Fibroblast of lung (primary cell): Measurements from ENCODE around the gene TRPV2. TPM values are rescaled to one million over a fixed set of nuclear protein-coding genes. Genes with fewer than 3 reads are reported as not detected.
A peak's percentile ranks its signal among the peaks of the same experiment; 100 is the strongest.

ENCODE experiments used
- DNase-seq, 2 donors: peaks; one replicate each; pipeline versions ENCODE4 v3.0.0 to v3.0.0-alpha.2; 2010; ENCODE audit warnings: low read depth in 2 of 2
- H2AFZ ChIP-seq: 2 replicates; pipeline ENCODE4 v1.5.1; 2012; ENCODE audit warnings: low read length, control low read depth, inconsistent platforms
- H3K27ac ChIP-seq: 2 replicates; pipeline ENCODE4 v1.5.1; 2011; ENCODE audit warnings: low read length, control low read depth; ENCODE audit not compliant: insufficient read depth
- H3K27me3 ChIP-seq: 2 replicates; pipeline ENCODE4 v1.5.1; 2011; ENCODE audit warnings: mild to moderate bottlenecking, low read length; ENCODE audit not compliant: control insufficient read depth, insufficient read depth
- H3K36me3 ChIP-seq: 2 replicates; pipeline ENCODE4 v1.5.1; 2011; ENCODE audit warnings: low read length; ENCODE audit not compliant: control insufficient read depth, insufficient read depth
- H3K4me1 ChIP-seq: 2 replicates; pipeline ENCODE4 v1.5.1; 2011; ENCODE audit warnings: low read length; ENCODE audit not compliant: control insufficient read depth, insufficient read depth; ENCODE audit errors: extremely low read depth
- H3K4me2 ChIP-seq: 2 replicates; pipeline ENCODE4 v1.5.1; 2011; ENCODE audit warnings: low read length, control low read depth; ENCODE audit not compliant: insufficient read depth; ENCODE audit errors: extremely low read depth
- H3K4me3 ChIP-seq, 4 experiments: fragments of 200-600 bp in 1 of 4; sonication (generic) in 1 of 4; replicated peaks in 1 of 4; 2 replicates each; pipeline ENCODE4 v1.5.1; 2011 to 2016; ENCODE audit warnings: low read length in 4 of 4, low read depth in 3 of 4, mild to moderate bottlenecking in 3 of 4, control low read depth in 2 of 4, inconsistent platforms in 1 of 4, mixed read lengths in 1 of 4; ENCODE audit not compliant: insufficient read depth in 1 of 4; ENCODE audit errors: control extremely low read depth in 1 of 4
- H3K79me2 ChIP-seq: 2 replicates; pipeline ENCODE4 v1.5.1; 2012; ENCODE audit warnings: mild to moderate bottlenecking, low read length, inconsistent platforms; ENCODE audit not compliant: control insufficient read depth, insufficient read depth
- H3K9ac ChIP-seq: 2 replicates; pipeline ENCODE4 v1.5.1; 2011; ENCODE audit warnings: mild to moderate bottlenecking, low read length, control low read depth; ENCODE audit not compliant: insufficient read depth
- H3K9me3 ChIP-seq: 2 replicates; pipeline ENCODE4 v1.5.1; 2012; ENCODE audit warnings: low read depth, low read length; ENCODE audit not compliant: control insufficient read depth, insufficient read depth
- H4K20me1 ChIP-seq: 2 replicates; pipeline ENCODE4 v1.5.1; 2011; ENCODE audit warnings: low read length; ENCODE audit not compliant: control insufficient read depth, insufficient read depth; ENCODE audit errors: extremely low read depth
- EZH2 ChIP-seq: IDR thresholded peaks from 2 replicates; pipeline ENCODE4 v1.5.1; 2012; ENCODE audit warnings: low read length, control low read depth, mild to moderate bottlenecking; ENCODE audit errors: missing control alignments
- polyA plus RNA-seq, 2 donors: library from polyadenylated mRNA; depleted of rRNA in 1 of 2; stranded (reverse) in 1 of 2; unstranded in 1 of 2; fragments of >200 nt; gene quantifications; 2 replicates each; pipeline ENCODE4 v1.2.1, GENCODE V29; 2011 to 2012; ENCODE audit warnings: missing spikeins in 1 of 2
- total RNA-seq: library from RNA; depleted of rRNA; stranded (reverse); fragments of >200 nt; gene quantifications from 2 replicates; pipeline ENCODE4 v1.2.1, GENCODE V29; 2014
- TF ChIP-seq, protein P1 (sequence below), 2 donors: IDR thresholded peaks in 1 of 2; conservative IDR thresholded peaks in 1 of 2; 1 replicate in 1 of 2; 2 replicates in 1 of 2; pipeline ENCODE4 v1.5.1; 2011 to 2012; ENCODE audit warnings: low read length in 2 of 2, control low read depth in 1 of 2, inconsistent platforms in 1 of 2, low read depth in 1 of 2, mild to moderate bottlenecking in 1 of 2

The TRPV2 gene
- total and polyA plus RNA-seq, 2 donors (not counting 1 experiment from before 2014, with no cell fraction given) = 68.6 to 74.5 TPM

DNA sequence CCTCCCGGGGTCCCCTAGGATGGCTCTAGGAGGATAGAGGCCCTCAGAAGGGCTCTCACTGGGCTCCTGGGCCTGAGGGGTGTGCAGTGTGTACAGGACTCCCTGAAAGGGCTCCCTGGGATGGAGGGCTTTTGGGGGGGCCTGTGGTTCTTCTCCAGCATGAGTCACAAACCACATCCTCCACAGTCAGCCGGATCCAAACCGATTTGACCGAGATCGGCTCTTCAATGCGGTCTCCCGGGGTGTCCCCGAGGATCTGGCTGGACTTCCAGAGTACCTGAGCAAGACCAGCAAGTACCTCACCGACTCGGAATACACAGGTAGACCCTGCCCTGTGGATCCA, 4.5 kb downstream of the TRPV2 start:
- no peaks in the 10 kb centered on the region for H3K9me3 ChIP-seq
- peak; percentile 63 to 90 for DNase-seq
- peak overlapping the region; percentile 48 for H3K9ac ChIP-seq
- peak overlapping the region in 2 of 4 experiments; percentile 5 to 35 for H3K4me3 ChIP-seq
- peaks cover 30% of the 10 kb centered on the region for H3K79me2 ChIP-seq
- H4K20me1 ChIP-seq = no peaks in the 10 kb centered on the region
- peak overlapping the region; percentile 67 for H3K4me2 ChIP-seq
- H3K4me1 ChIP-seq = peaks cover 35% of the 10 kb centered on the region
- no peak for TF ChIP-seq EZH2
- TF ChIP-seq, protein P1, sequence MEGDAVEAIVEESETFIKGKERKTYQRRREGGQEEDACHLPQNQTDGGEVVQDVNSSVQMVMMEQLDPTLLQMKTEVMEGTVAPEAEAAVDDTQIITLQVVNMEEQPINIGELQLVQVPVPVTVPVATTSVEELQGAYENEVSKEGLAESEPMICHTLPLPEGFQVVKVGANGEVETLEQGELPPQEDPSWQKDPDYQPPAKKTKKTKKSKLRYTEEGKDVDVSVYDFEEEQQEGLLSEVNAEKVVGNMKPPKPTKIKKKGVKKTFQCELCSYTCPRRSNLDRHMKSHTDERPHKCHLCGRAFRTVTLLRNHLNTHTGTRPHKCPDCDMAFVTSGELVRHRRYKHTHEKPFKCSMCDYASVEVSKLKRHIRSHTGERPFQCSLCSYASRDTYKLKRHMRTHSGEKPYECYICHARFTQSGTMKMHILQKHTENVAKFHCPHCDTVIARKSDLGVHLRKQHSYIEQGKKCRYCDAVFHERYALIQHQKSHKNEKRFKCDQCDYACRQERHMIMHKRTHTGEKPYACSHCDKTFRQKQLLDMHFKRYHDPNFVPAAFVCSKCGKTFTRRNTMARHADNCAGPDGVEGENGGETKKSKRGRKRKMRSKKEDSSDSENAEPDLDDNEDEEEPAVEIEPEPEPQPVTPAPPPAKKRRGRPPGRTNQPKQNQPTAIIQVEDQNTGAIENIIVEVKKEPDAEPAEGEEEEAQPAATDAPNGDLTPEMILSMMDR (conservative IDR thresholded peaks at IDR 0.05 in 1 of 2, IDR thresholded peaks at IDR 0.05 in 1 of 2; ENCODE audit: low read depth in 1 of 2, low read length in 2 of 2) = no peak
- H3K27me3 ChIP-seq = no peaks in the 10 kb centered on the region
- H3K27ac ChIP-seq = peak overlapping the region; percentile 91
- no peak overlapping the region for H2AFZ ChIP-seq
- peaks cover 25% of the 10 kb centered on the region for H3K36me3 ChIP-seq

DNA sequence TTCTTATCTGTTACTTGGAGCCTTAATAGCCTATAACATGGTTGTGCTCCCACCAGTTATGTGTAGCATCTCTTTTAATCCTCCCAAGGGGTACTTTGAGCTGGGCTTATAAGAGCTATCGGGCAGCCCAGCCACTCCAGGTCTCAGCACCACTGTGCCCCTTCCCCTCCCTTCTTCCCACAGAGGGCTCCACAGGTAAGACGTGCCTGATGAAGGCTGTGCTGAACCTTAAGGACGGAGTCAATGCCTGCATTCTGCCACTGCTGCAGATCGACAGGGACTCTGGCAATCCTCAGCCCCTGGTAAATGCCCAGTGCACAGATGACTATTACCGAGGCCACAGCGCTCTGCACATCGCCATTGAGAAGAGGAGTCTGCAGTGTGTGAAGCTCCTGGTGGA, 7.0 kb downstream of the TRPV2 start:
- Histone ChIP-seq H3K4me1 (peaks cover 33% of the 10 kb centered on the region), H3K4me2 (no peak overlapping the region), H2AFZ (no peak overlapping the region), H3K27ac (no peak overlapping the region), H4K20me1 (no peaks in the 10 kb centered on the region), H3K36me3 (peaks cover 37% of the 10 kb centered on the region), H3K9ac (no peak overlapping the region), H3K27me3 (no peaks in the 10 kb centered on the region), H3K4me3 (no peak overlapping the region), H3K79me2 (peaks cover 11% of the 10 kb centered on the region), H3K9me3 (no peaks in the 10 kb centered on the region)
- TF ChIP-seq, protein P1 (conservative IDR thresholded peaks at IDR 0.05 in 1 of 2, IDR thresholded peaks at IDR 0.05 in 1 of 2; ENCODE audit: low read depth in 1 of 2, low read length in 2 of 2) = no peak
- no peak for TF ChIP-seq EZH2
- no peak for DNase-seq

DNA sequence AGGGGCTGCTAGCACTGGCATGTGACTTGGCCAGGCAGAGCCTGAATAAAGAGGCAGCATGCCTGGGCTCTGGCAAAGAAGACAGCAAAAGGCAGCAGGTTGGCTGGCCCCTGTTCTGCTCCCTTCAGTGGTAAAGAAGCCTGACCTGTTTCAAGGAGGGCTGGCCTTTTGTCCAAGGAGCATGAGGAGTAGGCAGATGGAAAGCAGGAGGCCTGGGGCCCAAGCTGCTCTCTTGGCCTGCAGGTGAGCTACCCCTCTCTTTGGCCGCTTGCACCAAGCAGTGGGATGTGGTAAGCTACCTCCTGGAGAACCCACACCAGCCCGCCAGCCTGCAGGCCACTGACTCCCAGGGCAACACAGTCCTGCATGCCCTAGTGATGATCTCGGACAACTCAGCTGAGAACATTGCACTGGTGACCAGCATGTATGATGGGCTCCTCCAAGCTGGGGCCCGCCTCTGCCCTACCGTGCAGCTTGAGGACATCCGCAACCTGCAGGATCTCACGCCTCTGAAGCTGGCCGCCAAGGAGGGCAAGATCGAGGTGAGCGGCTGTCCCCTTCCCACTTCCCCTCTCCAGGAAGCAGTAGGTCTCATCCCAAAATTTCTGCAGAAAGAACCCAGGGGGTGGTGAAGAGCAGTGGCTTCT, 8.0 kb downstream of the TRPV2 start:
- Histone ChIP-seq H4K20me1 (no peaks in the 10 kb centered on the region), H3K79me2 (peaks cover 8% of the 10 kb centered on the region), H2AFZ (no peak overlapping the region), H3K27me3 (no peaks in the 10 kb centered on the region), H3K27ac (no peak overlapping the region), H3K9ac (no peak overlapping the region), H3K9me3 (no peaks in the 10 kb centered on the region), H3K4me1 (peaks cover 24% of the 10 kb centered on the region), H3K4me3 (no peak overlapping the region), H3K36me3 (peaks cover 30% of the 10 kb centered on the region), H3K4me2 (no peak overlapping the region)
- no peak for DNase-seq
- TF ChIP-seq, protein P1 (conservative IDR thresholded peaks at IDR 0.05 in 1 of 2, IDR thresholded peaks at IDR 0.05 in 1 of 2; ENCODE audit: low read depth in 1 of 2, low read length in 2 of 2) = no peak
- no peak for TF ChIP-seq EZH2
